Measurements from ENCODE around the gene RBFOX1. TPM values are rescaled to one million over a fixed set of nuclear protein-coding genes. Genes with fewer than 3 reads are reported as not detected.

Gene RBFOX1
- total RNA-seq, 1 experiment from 2014 or later = not detected

GRCh38 chr16:7289299-7289698 lies 43.3 kb upstream of the RBFOX1 start:
- ChIA-PET POLR2A (ENCODE audit: unreplicated experiment) (no interaction called here), CTCF (no interaction called here)
- Histone ChIP-seq H3K9me2 (replicated peaks; ENCODE audit: low read length) (no peaks in the 10 kb centered on the region), H3K79me2 (ENCODE audit: low read length) (no peaks in the 10 kb centered on the region), H3K9me3 (ENCODE audit: low read length) (0 out of 2 replicates have a peak, but pooled peaks cover 3% of the 10 kb centered on the region), H3K27ac (ENCODE audit: low read length) (no peak overlapping the region), H3K4me1 (ENCODE audit: insufficient read depth, low read length) (no peaks in the 10 kb centered on the region), H3K27me3 (ENCODE audit: low read length) (no peaks in the 10 kb centered on the region), H3K9ac (ENCODE audit: low read length) (no peak overlapping the region), H3K4me3 (ENCODE audit: low read length) (no peak overlapping the region), H3K36me3 (ENCODE audit: low read depth, low read length) (no peaks in the 10 kb centered on the region), H3F3A (ENCODE audit: low read length, unreplicated experiment) (no peaks in the 10 kb centered on the region), H3K4me2 (ENCODE audit: low read length) (no peak overlapping the region), H2AFZ (ENCODE audit: low read length) (no peak overlapping the region), H4K20me1 (ENCODE audit: low read length) (no peaks in the 10 kb centered on the region)
- no TSS peak for BruUV-seq (replicated peaks)
- intact Hi-C loops (cut with micrococcal nuclease) = no loop called here
- no peak for DNase-seq
- no peak for ATAC-seq
- TF ChIP-seq, protein P1, sequence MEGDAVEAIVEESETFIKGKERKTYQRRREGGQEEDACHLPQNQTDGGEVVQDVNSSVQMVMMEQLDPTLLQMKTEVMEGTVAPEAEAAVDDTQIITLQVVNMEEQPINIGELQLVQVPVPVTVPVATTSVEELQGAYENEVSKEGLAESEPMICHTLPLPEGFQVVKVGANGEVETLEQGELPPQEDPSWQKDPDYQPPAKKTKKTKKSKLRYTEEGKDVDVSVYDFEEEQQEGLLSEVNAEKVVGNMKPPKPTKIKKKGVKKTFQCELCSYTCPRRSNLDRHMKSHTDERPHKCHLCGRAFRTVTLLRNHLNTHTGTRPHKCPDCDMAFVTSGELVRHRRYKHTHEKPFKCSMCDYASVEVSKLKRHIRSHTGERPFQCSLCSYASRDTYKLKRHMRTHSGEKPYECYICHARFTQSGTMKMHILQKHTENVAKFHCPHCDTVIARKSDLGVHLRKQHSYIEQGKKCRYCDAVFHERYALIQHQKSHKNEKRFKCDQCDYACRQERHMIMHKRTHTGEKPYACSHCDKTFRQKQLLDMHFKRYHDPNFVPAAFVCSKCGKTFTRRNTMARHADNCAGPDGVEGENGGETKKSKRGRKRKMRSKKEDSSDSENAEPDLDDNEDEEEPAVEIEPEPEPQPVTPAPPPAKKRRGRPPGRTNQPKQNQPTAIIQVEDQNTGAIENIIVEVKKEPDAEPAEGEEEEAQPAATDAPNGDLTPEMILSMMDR (conservative IDR thresholded peaks at IDR 0.05; ENCODE audit: low read depth, low read length) = no peak
- TF ChIP-seq EZH2 (IDR thresholded peaks at IDR 0.05; ENCODE audit: low read length, unreplicated experiment) = no peak
- no peak for TF ChIP-seq EZH2phosphoT487 (IDR thresholded peaks at IDR 0.05; ENCODE audit: borderline replicate concordance, low read length)

GRCh38 chr16:7290682-7291081 lies 42.0 kb upstream of the RBFOX1 start:
- no peak overlapping the region for H3K9ac ChIP-seq (ENCODE audit: low read length)
- H3K9me2 ChIP-seq (replicated peaks; ENCODE audit: low read length) = no peaks in the 10 kb centered on the region
- ChIA-PET POLR2A (ENCODE audit: unreplicated experiment) (no interaction called here), CTCF (no interaction called here)
- H3K4me2 ChIP-seq (ENCODE audit: low read length) = no peak overlapping the region
- H3K79me2 ChIP-seq (ENCODE audit: low read length) = no peaks in the 10 kb centered on the region
- no peaks in the 10 kb centered on the region for H3K4me1 ChIP-seq (ENCODE audit: insufficient read depth, low read length)
- DNase-seq (no peak), ATAC-seq (no peak)
- intact Hi-C loops (cut with micrococcal nuclease) = no loop called here
- H3K27ac ChIP-seq (ENCODE audit: low read length) = no peak overlapping the region
- H3F3A ChIP-seq (ENCODE audit: low read length, unreplicated experiment) = no peaks in the 10 kb centered on the region
- no peaks in the 10 kb centered on the region for H3K36me3 ChIP-seq (ENCODE audit: low read depth, low read length)
- TF ChIP-seq, protein P1 (conservative IDR thresholded peaks at IDR 0.05; ENCODE audit: low read depth, low read length) = no peak
- no peak for TF ChIP-seq EZH2 (IDR thresholded peaks at IDR 0.05; ENCODE audit: low read length, unreplicated experiment)
- TF ChIP-seq EZH2phosphoT487 (IDR thresholded peaks at IDR 0.05; ENCODE audit: borderline replicate concordance, low read length) = no peak
- no peaks in the 10 kb centered on the region for H3K27me3 ChIP-seq (ENCODE audit: low read length)
- no peak overlapping the region for H2AFZ ChIP-seq (ENCODE audit: low read length)
- H3K9me3 ChIP-seq (ENCODE audit: low read length) = 0 out of 2 replicates have a peak, but pooled peaks cover 3% of the 10 kb centered on the region
- no peaks in the 10 kb centered on the region for H4K20me1 ChIP-seq (ENCODE audit: low read length)
- H3K4me3 ChIP-seq (ENCODE audit: low read length) = no peak overlapping the region
- no TSS peak for BruUV-seq (replicated peaks)

DNA sequence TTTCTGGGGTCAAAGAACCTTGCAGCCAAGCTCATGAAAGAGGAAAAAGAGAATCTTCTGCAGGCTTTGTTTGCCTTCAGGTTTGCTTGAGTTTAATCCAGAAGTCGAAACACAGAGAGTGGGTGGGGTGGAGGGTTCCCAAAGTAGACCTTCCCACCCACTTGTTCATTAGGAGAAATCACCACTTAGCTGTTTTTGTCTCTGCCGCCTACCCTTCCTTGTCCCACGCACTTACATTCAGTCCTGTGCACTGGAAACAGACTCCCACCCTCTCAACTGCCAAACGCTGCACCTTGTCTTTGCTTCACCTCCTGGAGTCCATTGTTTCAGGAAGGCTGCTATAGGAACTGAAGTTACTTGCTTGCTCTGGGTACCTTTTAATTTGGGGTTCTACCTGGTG lies 38.6 kb upstream of the RBFOX1 start:
- DNase-seq (no peak), ATAC-seq (no peak)
- Histone ChIP-seq H3K4me2 (ENCODE audit: low read length) (no peak overlapping the region), H3K9ac (ENCODE audit: low read length) (no peak overlapping the region), H3K27me3 (ENCODE audit: low read length) (no peaks in the 10 kb centered on the region), H4K20me1 (ENCODE audit: low read length) (no peaks in the 10 kb centered on the region), H2AFZ (ENCODE audit: low read length) (no peak overlapping the region), H3K36me3 (ENCODE audit: low read depth, low read length) (no peaks in the 10 kb centered on the region), H3K27ac (ENCODE audit: low read length) (no peak overlapping the region), H3K9me2 (replicated peaks; ENCODE audit: low read length) (no peaks in the 10 kb centered on the region), H3F3A (ENCODE audit: low read length, unreplicated experiment) (no peaks in the 10 kb centered on the region), H3K79me2 (ENCODE audit: low read length) (no peaks in the 10 kb centered on the region), H3K9me3 (ENCODE audit: low read length) (no peaks in the 10 kb centered on the region), H3K4me3 (ENCODE audit: low read length) (no peak overlapping the region), H3K4me1 (ENCODE audit: insufficient read depth, low read length) (no peaks in the 10 kb centered on the region)
- TF ChIP-seq EZH2phosphoT487 (IDR thresholded peaks at IDR 0.05; ENCODE audit: borderline replicate concordance, low read length) = no peak
- TF ChIP-seq, protein P1 (conservative IDR thresholded peaks at IDR 0.05; ENCODE audit: low read depth, low read length) = no peak
- TF ChIP-seq EZH2 (IDR thresholded peaks at IDR 0.05; ENCODE audit: low read length, unreplicated experiment) = no peak
- ChIA-PET CTCF (no interaction called here), POLR2A (ENCODE audit: unreplicated experiment) (no interaction called here)
- BruUV-seq (replicated peaks) = no TSS peak
- intact Hi-C loops (cut with micrococcal nuclease) = no loop called here

All from PC-3 (cell line).